HG03280 (cell line): ENCODE data around the gene FGF9.

Source experiments
- ATAC-seq: cut with Tn5 transposase; IDR thresholded peaks from one replicate; pipeline ENCODE4 v1.9.1; 2021; ENCODE audit warnings: mild to moderate bottlenecking, moderate library complexity; ENCODE audit not compliant: unreplicated experiment

Gene FGF9

DNA sequence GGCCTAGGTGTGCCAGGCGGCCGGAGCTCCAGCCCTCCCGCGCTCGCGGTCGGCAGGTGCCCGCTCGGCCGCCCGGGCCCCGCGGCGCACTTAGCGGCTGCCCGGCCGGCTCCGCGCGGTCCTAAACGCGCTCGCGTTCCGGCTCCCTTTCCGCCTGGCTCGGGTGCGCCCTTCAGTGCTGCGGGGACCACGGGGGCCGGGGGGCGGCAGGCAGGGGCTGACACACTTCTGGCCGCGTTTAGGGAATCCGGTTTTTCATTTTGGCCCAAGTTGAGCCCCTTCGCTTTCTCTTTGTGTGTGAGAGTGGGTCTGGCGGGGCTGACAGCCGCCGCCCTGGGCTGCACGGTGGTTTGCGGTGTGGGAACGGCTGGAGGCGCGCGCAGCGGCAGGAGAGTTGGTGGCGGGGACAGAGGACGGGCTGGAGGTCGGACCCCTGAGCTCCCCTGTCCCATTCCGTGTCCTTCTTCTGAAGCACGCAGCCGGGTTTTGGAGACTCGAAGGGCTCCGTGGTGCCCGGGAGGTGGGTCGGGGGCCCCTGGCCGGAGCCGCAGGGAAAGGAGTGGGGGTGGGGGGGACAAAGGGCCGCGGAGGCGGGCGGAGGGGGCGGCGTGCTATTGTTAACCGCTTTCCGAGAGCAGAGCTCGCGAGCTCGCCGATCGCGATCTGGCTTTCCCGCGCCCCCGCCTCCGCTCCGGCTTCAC, 3.1 kb downstream of the FGF9 start:
- peak; percentile 30 for ATAC-seq

- ATAC-seq = no peak
Measured at GRCh38 chr13:21674490-21675009, 3.7 kb downstream of the FGF9 start.

- ATAC-seq = no peak
Measured at GRCh38 chr13:21675095-21675991, 4.5 kb downstream of the FGF9 start.

- no peak for ATAC-seq
Measured at GRCh38 chr13:21676611-21677021, 5.7 kb downstream of the FGF9 start.

DNA sequence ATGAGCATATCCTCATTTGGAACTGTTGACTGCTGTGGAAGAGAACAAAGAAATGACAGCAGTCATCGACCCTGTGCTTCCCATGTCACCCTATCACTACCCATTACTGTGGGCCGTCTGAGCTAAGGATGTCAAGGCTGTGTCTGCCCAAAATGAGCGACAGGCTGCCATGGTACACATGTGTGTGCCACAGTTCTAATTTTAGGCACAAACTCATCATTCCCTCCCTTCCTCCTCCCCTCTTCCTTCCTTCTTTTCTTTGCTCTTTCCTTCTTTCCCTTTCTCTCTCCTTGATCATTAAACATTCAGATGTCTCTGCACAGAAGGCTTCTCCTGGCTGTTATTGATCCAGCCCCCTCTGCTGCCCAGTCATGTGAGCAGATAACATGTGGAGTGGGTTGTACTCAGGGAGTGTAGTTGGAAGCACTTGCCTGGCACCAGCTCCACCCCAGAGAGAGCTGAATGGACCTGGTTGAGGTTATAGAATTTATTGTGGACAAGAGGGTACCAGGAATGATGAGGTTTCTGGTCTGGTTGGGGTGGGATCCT, 6.3 kb downstream of the FGF9 start:
- no peak for ATAC-seq

DNA sequence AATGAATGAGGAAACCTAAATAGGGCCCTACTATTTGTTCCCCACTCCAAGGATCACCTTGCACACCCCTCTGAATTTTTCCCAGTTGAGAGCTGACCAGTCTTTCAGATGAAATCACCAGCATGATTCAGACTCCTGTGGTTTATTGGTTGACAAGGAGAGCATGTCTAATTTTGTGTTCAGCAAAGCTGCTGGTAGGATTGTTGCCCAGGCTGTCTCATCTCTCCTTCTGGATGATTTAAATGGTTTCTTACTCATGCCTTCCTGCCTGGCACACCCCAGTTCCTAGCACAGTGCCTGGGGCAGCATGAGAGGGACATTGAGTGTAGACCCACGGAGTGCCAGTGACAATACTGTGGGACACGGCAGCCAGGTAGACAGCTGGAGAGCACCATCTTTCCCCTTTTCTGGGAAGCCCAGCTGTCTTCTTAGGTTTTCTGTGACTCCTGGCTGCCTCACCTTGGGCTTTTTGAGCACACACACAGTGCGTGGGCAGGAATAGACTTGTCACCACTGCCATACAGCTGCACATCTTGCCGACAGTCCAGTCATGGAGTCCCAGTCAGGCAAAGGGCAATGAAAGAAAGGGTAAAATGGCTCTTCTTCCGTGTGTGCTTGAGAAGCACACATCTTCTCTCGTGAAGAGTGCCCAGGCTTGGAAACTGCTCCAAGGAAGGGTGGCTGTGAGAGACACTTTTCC, 12.3 kb downstream of the FGF9 start:
- no peak for ATAC-seq

GRCh38 chr13:21684576-21684975, 13.7 kb downstream of the FGF9 start:
- no peak for ATAC-seq

DNA sequence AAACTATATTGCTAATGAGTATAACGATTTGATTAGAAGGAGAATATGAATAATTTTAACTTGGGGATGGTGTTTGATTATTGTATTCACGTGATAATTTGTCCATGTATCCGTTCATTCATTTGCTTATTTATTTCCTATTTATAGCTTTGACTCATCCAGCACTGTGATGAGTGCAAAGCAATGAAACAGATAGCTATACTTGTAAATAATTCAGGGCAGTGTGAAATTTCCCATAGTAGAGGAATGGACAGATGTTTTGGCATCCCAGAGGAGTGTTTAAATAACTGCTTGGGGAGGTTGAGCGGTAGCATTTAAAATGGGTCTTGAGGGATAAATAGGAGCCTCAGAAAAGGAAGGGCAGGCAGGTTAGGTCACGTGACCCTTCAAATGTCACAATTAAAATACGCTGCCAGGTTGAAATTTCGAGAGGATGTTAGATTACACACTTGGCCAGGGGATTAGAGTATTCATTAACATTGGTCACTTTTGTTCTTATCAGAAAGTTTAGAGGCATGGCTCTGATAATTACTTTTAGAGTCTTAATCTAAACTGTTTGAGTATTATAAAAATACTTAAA, 14.7 kb downstream of the FGF9 start:
- no peak for ATAC-seq

GRCh38 chr13:21686751-21687391, 16.0 kb downstream of the FGF9 start:
- peak; percentile 93 for ATAC-seq

- ATAC-seq = no peak
Measured at GRCh38 chr13:21688056-21688455, 17.2 kb downstream of the FGF9 start.

DNA sequence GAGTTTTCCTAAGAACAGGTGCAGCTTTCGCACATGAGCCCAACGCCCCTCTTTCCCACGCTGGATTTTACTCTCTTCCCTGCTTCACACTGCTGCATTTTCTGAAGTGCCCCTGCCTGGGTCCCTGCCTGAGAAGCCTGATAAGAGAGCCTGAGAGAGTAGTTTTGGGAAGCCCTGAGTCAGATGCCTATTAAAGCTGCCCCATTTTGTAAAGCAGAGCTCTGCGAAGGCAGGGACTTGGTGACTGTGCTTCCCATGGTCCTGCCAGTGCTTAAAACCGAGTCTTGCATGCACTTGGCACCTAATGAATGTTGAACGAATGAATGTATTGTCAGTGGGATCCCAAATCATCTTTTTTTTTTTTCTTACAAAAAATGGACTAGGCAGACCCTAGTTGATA, 18.2 kb downstream of the FGF9 start:
- ATAC-seq = no peak

GRCh38 chr13:21690955-21691354, 20.1 kb downstream of the FGF9 start:
- ATAC-seq = no peak

- no peak for ATAC-seq
Measured at GRCh38 chr13:21691500-21691899, 20.6 kb downstream of the FGF9 start.

DNA sequence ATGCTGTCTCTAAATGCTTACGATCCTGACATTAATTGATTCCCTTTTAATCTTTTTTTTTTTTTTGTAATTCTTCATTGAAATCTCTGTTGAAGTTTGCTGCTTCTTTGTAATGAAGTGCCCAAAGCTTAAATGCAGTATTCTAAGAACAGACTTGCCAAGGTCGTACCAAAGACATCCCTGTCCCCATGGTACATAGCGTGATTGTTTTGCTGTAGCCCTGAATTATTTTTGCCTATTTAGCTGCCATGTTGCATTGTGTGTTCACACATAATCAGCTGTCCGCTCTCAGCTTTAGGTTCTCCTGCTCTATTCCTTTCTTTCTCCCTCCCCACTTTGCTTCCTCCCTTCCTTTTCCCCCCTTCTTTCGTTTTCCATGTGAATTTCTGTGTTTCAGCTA, 21.1 kb downstream of the FGF9 start:
- no peak for ATAC-seq

- no peak for ATAC-seq
Measured at GRCh38 chr13:21694831-21695230, 24.0 kb downstream of the FGF9 start.

- ATAC-seq = no peak
Measured at GRCh38 chr13:21695546-21695945, 24.7 kb downstream of the FGF9 start.

GRCh38 chr13:21696865-21697448, 26.1 kb downstream of the FGF9 start:
- ATAC-seq = no peak

- no peak for ATAC-seq
Measured at GRCh38 chr13:21698817-21699679, 28.2 kb downstream of the FGF9 start.

GRCh38 chr13:21701460-21701859, 30.6 kb downstream of the FGF9 start:
- no peak for ATAC-seq
